SKM-1 treated with dmso at 0.1 percent for 144 hours (cell line): ENCODE measurements around the gene DHRS11.

ENCODE experiments used
- DNase-seq: peaks from one replicate; lab custom pipeline; 2025; ENCODE audit not compliant: unreplicated experiment; lab: John Stamatoyannopoulos, UW

The DHRS11 gene, protein sequence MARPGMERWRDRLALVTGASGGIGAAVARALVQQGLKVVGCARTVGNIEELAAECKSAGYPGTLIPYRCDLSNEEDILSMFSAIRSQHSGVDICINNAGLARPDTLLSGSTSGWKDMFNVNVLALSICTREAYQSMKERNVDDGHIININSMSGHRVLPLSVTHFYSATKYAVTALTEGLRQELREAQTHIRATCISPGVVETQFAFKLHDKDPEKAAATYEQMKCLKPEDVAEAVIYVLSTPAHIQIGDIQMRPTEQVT

DNA sequence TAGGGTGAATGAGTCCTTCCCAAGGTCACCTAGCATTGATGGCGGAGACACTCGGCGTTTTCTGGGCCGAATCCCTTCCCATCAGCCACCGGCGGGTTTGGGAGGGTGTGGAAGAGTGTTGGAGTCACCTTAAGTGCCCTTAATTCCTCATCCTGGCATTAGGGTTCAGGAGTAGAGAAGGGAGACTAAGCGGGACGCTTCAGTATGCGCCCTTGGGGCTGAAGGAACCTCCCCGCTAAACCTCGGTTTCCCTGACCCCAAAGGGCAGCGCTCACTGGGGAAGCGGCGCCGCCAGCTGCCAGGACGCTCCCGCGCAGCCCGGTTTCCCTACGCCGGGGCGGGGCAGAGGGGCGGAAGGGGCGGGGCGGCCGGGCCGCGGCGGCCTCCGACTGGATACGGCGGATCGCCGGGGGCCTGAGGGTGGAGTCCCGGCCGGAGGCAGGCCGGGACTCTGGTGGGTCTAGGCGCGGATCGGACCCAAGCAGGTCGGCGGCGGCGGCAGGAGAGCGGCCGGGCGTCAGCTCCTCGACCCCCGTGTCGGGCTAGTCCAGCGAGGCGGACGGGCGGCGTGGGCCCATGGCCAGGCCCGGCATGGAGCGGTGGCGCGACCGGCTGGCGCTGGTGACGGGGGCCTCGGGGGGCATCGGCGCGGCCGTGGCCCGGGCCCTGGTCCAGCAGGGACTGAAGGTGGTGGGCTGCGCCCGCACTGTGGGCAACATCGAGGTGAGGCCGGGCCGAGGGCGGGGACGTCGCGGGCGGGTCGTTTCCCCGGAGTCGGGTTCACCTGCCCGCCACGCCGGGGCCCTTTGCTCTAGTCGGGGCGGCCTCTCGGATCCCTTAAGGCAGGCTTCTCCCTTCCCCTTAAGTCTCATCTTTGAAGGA, at the start of gene DHRS11:
Gene DHRS11, plus strand, starts transcription at position 446 of the 882 bp plus-strand sequence. Its CDS starts 131 bp downstream, at position 577.
- DNase-seq: peak; percentile 72

DNA sequence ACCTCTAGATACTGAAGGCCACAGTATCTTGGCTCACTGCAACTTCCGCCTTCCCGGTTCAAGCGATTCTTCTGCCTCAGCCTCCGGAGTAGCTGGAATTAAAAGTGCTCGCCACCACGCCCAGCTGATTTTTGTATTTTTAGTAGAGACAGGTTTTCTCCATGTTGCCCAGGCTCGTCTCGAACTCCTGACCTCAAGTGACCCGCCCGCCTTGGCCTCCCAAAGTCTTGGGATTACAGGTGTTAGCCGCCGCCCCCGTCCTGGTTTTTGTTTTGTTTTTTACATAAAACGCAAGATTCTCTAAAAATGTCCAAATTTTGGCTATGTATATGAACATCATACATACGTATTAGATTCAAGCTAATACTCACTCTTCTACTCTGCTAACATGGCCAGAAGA, 48.9 kb upstream of the DHRS11 start:
- DNase-seq: no peak

DNA sequence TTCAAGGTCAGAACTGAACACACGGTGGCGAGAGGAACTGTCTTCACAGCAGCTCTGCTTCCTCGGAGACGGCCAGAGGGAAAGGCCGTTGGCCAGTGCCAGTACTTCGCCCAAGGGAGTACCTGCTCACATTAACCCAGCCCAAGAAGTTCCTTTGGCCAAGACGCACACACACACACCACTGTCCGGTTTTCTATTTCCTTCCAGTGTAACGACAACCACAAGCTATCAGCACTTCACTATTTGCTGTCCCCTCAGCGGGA, 47.7 kb upstream of the DHRS11 start:
- DNase-seq: peak; percentile 20

DNA sequence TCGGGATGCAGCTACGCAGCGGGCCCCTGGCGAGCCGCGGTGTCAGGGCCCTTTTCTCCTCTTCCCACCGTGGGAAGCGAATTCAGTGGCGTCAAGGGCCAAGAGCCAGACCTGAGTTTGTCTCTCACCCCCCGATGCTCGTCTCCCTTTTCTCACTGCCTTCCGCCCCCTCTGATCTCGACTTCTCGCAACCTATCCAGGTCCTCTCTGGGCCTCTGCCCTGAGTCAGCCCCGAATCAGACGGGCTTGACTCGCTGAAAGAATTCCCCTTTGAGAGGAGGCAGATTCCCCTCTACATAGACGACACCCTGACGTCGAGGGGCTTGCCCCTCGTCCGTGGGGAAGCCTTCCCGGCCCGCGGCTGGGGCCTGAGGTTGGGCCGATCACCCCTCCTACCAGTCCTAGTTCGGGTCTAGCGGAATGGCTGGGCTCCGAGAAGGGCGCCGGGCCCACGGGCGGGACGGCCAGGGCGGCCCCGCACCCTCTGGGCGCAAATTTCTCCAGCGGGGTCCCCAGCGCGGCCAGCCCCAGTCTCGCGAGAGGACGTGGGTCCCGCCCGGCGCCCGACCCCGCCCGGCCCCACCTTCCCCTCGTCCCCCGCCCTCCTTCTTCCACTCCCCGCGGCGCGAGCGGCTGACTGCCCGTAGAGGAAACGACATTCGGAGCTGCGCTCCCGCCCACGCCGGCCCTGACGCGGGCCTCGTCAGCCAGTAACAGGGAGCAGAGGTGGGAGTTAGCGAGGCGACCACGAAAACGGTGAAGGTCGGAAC, 47.2 kb upstream of the DHRS11 start, which contains the start of gene GGNBP2:
Gene GGNBP2, plus strand, starts transcription at position 613 of the 770 bp plus-strand sequence. CDS start 806 bp downstream, outside the sequence.
- DNase-seq: peak; percentile 73

DNA sequence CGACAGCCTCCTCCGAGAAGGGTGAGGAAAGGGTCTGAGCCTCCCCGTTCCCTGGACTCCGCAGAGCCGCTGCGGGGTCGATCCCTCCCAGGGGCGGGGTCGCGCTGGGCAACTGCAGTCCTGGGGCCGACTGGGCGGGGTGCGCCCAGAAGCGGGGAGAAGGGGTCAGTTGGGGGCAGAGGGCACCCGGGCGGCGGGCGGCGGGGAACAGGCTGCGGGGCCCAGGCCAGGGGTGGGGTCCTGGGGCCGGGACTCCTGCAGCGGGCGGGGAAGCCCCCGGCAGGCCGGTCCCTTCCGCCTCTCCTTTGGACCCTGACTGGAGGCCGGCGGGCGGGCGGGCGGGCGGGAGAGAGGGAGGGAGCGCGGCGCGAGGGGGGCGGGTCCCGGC, 46.6 kb upstream of the DHRS11 start:
- DNase-seq: no peak

DNA sequence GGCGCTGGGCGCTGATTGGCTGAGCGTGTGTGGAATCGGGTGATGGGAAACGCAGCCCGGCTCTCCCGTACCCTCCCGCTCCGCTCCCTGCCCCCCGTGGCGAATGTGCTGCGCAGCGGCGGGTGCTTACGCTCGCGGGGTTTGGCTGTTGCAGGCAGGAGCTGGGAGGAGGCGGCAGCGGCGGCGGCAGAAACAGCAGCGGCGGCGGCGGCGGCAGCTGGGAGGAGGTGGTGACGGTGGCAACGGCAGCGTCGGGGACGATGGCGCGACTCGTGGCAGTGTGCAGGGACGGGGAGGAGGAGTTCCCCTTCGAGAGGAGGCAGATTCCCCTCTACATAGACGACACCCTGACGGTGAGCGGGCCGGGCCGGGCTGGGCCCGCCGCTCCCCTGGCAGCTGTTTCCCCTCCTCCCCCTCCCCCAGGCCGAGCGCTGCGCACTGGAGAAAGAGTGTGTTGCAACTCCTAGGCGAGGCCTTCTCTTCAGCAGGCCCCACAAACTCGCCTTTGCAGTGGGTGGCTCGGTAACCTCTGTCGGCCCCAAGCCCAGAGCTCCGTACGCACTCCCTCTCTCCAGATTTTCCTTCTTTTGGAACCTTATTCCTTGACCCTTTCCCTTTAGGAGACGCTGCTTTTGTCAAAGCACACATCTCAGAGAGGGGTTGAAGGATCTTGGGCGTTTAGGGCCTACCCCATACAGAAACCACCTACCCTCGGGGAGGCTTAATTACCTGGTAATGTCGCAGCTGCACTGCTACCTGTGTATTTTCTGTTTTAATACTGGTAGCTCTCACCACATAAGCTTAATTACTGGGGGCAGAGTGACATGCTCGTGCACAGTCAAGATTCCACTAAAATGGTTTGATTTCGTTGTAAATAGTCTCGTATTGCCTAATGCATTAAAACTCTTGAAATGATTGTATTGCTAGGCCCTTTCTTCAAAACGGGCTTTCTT, 45.9 kb upstream of the DHRS11 start:
- peak; percentile 92 for DNase-seq

DNA sequence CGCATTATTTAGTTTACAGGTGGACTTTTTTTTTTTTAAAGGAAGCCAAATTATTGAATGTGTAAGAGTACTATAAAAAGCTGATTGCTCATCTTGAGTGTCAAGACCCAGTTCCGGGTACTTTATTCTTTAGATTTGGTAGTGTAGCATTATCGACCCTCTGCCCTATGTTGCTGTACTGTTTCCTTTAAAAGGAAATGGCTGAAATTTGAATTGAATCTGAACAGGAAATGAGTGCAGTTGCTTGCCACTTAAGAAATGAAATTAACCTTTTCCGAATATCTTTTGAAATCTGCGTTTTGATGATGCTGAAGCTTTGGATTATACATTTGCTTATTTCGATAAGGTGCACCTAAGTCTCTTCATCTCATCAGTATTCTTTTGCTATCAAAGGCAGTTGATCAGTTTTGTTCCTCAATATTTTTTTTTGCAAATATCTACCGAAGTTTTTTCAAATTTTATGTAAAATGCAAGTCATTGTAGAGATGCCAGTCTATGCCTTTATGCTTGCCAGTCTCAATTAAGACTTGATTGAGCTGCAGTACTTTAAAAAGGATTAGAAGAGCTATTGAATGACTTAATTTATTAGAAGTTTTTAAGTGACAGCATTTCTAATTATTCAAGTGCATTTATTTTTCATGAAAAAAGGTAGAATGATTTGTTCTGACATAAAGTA, 45.1 kb upstream of the DHRS11 start:
- no peak for DNase-seq

DNA sequence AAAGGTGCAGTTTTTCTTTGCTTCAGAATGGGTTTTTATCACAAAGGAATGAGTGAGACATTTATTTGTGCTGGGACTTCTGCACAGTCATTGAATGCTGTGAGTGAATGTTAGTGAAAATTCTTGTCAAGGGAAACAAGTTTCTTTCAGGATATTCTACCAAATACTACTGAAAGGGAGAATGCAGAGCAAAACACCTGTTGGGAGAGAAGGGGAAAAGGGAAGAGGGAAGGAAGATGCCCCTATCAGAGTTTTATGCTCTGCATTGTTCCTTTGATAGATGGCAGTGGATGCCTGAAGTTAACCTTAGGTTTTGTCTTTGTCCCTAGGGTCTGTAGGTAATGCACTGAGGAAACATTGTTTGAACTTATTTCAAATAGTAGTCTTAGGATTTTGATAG, 43.9 kb upstream of the DHRS11 start:
- no peak for DNase-seq

DNA sequence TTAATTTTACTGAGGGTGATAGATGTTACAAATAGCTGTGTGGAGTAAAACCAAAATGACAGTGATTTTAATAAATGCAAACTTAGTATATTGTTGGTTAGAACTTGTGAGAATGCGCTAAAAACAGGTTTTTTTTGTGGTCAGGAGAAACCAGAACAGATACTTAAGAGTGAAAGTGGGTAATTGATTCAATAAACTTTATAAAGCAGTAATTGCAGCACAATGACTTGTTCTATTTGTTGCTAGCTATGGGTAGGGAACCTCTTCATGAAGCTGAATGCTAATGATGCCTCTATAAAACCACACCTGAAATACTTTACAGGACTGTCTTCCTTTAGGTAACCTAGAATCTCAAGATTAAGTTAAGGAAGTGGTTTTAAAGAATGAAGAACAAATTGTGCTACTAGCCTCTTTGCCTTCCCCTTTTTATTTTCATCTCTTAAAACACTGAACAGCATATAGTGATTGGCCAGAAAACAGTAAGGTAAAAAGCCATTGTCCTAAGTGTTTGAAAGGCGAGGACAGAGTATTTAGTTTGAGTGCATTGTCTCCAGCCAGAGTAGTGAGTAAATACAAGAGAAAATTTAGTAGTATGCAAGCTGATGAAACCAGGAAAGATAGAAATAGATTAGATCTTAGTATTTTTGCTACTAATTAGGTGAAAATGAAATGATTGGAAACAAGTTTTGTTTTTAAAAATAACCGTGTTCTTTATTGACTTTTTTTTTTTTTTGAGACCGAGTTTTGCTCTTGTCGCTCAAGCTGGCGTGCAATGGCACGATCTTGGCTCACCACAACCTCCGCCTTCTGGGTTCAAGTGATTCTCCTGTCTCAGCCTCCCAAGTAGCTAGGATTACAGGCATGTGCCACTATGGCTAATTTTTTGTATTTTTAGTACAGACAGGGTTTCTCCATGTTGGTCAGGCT, 40.9 kb upstream of the DHRS11 start:
- DNase-seq: peak; percentile 44

DNA sequence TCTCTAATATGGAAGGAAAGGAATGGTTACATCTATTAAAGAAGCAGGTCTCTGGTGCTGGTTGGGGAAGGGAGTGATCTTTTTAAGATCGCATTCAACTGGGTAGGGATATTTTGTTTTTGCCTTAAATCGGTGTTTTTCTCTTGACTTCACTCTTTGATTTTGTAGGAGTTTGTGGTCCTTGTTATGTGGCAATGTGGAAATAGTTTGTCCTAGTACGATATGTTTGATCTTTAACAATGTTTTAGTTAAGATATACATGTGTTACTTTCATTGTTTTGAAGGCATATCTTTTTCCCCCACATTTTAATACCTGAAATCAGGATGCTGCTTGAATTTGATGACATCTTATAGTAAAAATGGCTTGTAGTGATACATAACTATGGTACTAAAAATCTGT, 38.2 kb upstream of the DHRS11 start:
- no peak for DNase-seq

DNA sequence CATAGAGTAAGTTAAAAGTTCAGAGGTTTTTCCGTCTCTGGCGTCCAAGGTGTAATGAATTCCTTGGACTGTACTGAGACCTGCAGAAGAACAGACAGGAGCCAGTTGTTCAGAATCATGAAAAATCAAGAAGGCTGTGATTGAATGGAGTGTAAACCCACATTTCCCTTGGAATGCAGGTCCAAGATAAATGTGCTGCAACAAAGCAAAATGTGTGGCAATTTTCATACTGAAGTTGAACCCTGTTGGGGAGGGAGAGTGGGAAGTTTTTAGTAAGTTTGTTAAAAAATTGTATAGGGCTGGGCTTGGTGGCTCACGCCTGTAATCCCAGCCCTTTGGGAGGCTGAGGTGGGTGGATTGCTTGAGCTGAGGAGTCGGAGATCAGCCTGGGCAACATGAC, 25.6 kb upstream of the DHRS11 start:
- DNase-seq: no peak

DNA sequence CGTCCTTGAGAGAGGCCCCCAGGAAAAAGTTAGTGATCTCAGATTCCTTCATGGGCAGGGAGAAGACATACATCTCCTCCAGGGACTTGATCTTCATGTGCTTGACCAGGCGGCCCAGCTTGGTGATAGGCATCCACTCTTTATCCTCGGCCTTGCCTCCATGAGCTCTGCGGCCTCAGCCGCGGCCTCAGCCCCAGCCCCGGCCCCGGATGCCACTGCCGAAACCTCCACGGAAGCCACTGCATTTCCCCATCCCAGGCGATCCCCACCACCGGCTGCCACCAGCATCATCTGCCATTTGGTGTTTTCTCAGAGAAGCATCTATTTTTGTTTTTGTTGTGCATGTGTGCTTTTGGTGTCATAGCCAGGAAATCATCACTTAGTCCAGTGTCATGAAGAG, 16.7 kb upstream of the DHRS11 start:
- no peak for DNase-seq

DNA sequence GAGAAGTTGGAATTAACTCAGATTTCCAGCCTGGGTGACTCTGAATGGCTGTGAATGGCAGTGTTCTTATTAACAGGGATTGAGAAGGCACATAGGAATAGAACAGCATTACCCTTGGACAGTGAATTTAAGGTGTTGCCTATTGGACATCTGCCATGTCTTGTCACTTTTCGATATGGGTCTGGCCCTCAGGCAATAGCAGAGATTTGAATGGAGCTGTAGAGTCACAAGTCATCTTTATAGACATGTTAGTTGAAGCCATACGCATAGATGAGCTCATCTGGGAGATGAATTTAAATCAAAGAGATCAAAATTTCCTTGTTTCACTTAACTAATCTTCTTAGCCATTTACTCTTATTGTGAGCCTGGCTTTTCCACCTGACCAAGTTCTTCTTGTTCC, 14.9 kb upstream of the DHRS11 start:
- no peak for DNase-seq

DNA sequence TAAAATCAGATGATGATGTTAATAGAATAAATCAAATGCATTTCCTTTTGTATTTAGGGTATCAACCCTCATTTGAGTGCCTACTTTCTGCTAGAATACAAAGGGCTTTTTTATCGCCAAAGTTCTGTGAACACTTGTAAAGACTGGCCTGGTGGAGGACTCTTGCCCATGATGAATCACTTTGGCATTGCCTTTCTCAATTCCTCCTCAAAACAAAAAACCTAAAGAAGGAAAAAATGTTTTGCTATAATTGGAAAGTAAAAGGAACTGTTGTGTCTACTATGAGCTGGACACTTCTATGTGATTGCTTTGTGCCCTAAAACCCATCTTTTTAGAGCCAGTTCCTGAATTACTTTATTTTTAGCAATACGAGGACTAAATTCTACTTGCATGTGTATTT, 13.0 kb upstream of the DHRS11 start:
- DNase-seq: no peak

DNA sequence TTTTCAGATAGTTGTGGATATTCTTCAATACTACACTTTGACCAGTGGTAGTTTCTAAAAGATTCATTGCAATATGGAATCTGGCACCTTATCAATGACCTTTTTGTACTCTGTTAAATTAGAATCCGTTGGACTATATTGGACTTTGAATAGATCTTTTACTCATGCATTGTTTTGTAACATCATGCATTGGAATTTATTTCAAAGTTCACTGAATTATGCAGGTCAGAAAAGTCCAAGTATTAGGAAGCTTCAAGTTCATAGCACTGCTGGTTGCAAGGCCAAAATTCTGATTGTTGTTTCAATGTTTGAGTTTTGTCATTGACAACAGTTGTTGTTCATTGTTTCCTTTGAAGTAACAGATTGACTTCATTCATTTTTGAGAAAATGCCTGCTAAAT, 7.9 kb upstream of the DHRS11 start:
- DNase-seq: no peak

DNA sequence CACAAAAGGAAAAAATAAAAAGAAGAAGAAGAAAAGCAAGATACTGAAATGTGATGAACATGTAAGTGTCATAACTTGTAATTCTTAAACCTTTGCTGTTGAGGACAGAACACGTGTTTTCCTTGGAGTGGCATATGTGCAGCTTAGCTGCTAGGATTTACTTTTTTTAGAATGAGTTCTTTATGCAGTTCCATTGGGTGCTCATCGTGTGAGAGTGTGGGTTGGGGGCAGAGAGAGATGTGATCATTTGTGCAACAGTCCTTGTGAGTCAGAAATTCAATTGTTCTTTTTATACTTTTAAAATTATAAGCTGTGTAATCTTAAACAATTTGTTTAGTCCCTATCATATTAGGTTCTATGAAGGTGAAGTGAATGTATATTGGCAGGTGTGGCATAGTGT, 5.5 kb upstream of the DHRS11 start:
- DNase-seq: no peak

DNA sequence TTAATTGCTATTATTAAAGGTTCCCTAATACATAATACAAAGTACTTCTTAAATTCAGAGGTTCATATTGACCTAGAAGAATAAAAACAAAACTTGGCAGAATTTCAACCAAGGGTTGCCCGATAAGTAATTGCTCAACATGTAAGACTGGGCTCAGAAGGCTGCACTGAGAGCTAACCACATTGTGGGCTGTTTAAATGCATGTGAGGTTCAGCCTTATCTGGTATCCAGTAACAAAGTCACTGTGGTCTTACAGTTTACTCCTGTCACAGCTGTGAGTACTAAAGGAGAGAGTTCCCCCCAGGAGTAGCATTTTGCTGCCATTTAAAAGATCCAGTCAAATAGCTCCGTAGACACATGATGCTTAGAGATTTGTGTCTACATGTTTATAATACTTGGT, 1.6 kb upstream of the DHRS11 start:
- DNase-seq: peak; percentile 26

DNA sequence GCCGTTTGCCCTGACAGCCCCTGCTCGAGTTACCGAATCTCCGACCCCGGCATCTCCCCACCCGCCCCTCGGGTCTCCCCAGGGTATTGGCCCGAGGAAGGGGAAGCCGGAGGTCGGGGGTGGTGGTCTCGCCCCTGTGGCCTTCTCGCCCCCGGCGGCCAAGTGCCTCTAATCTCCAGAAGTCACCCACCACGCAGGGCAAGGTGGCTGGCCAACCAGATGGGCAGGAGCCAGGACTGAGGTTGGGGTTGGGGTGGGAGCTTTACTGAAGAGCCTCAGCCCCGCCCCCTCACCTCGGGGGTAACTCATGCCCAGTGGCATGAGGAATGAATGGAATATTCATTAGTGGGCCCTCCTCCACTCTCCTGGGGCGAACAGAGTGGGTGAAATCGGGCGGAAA, 637 bp downstream of the DHRS11 start:
- DNase-seq: no peak

DNA sequence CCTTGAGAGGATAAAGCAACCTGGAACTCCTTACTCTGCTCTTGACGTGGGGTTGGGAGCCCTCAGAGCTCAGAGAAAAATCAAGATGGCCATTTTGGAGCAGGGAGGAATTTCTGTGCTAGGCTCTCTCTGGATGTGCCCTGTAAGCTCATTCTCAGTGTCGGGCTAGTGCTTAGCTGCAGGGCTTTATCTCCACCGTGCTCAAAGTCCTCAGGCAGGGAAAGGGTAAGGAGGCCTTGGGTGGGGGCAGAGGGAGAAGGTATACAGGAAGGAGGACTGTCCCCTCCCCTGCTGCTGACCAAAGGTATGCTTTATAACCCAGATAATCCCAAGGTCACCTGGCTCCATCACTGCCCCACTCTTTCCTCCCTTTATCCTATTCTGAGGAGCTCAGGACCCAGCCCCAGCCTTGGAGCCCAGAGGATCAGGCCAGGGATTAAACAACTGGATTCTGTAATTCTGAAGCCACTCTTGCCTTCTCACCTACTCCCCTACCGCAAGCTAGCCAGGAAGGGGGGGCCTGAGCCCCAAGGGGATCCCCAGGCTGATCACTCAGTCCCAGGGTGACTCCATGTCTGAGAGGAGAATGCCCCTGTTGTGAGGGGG, 1.1 kb downstream of the DHRS11 start:
- no peak for DNase-seq
